HUES48 (cell line): ENCODE data around the gene NDUFB2.

ENCODE experiments used
- H3K27ac ChIP-seq: one replicate; pipeline ENCODE4 v1.7.0; 2013; ENCODE audit warnings: low read depth, low read length, inconsistent platforms
- H3K27me3 ChIP-seq: 2 replicates; pipeline ENCODE4 v1.6.1; 2013; ENCODE audit warnings: mild to moderate bottlenecking, low read length; ENCODE audit not compliant: control insufficient read depth, insufficient read depth
- H3K36me3 ChIP-seq: 2 replicates; pipeline ENCODE4 v1.6.1; 2013; ENCODE audit warnings: low read length; ENCODE audit not compliant: control insufficient read depth, insufficient read depth
- H3K4me1 ChIP-seq: 2 replicates; pipeline ENCODE4 v1.6.1; 2013; ENCODE audit warnings: mild to moderate bottlenecking, low read length; ENCODE audit not compliant: control insufficient read depth, insufficient read depth
- H3K4me3 ChIP-seq: 2 replicates; pipeline ENCODE4 v1.5.1; 2013; ENCODE audit warnings: mild to moderate bottlenecking, low read depth, low read length
- H3K9ac ChIP-seq: 2 replicates; pipeline ENCODE4 v1.6.1; 2013; ENCODE audit warnings: mild to moderate bottlenecking, low read depth, low read length, moderate library complexity
- H3K9me3 ChIP-seq: 2 replicates; pipeline ENCODE4 v1.6.1; 2013; ENCODE audit warnings: low read length; ENCODE audit not compliant: control insufficient read depth, insufficient read depth

The NDUFB2 gene

GRCh38 chr7:140714331-140715040 is 18.0 kb downstream of the NDUFB2 start:
- H3K4me3 ChIP-seq: no peak overlapping the region
- no peaks in the 10 kb centered on the region for H3K27me3 ChIP-seq
- no peaks in the 10 kb centered on the region for H3K36me3 ChIP-seq
- H3K9me3 ChIP-seq: no peaks in the 10 kb centered on the region
- H3K4me1 ChIP-seq: no peaks in the 10 kb centered on the region
- no peak overlapping the region for H3K9ac ChIP-seq
- no peak overlapping the region for H3K27ac ChIP-seq

- no peaks in the 10 kb centered on the region for H3K36me3 ChIP-seq
- H3K4me3 ChIP-seq: no peak overlapping the region
- H3K27me3 ChIP-seq: no peaks in the 10 kb centered on the region
- no peaks in the 10 kb centered on the region for H3K4me1 ChIP-seq
- H3K27ac ChIP-seq: no peak overlapping the region
- no peaks in the 10 kb centered on the region for H3K9me3 ChIP-seq
- H3K9ac ChIP-seq: no peak overlapping the region
These were observed 23.2 kb downstream of the NDUFB2 start for GRCh38 chr7:140719721-140720120.

GRCh38 chr7:140722254-140722653 is 25.7 kb downstream of the NDUFB2 start:
- Histone ChIP-seq H3K9ac (no peak overlapping the region), H3K27me3 (no peaks in the 10 kb centered on the region), H3K4me1 (no peaks in the 10 kb centered on the region), H3K4me3 (no peak overlapping the region), H3K27ac (no peak overlapping the region), H3K9me3 (no peaks in the 10 kb centered on the region), H3K36me3 (no peaks in the 10 kb centered on the region)

GRCh38 chr7:140723006-140723405 is 26.5 kb downstream of the NDUFB2 start:
- Histone ChIP-seq H3K36me3 (no peaks in the 10 kb centered on the region), H3K27ac (no peak overlapping the region), H3K4me1 (no peaks in the 10 kb centered on the region), H3K9ac (no peak overlapping the region), H3K9me3 (no peaks in the 10 kb centered on the region), H3K4me3 (no peak overlapping the region), H3K27me3 (no peaks in the 10 kb centered on the region)

- Histone ChIP-seq H3K27me3 (no peaks in the 10 kb centered on the region), H3K9me3 (no peaks in the 10 kb centered on the region), H3K4me1 (no peaks in the 10 kb centered on the region), H3K36me3 (no peaks in the 10 kb centered on the region), H3K27ac (no peak overlapping the region), H3K4me3 (no peak overlapping the region), H3K9ac (no peak overlapping the region)
These were observed 27.1 kb downstream of the NDUFB2 start for GRCh38 chr7:140723574-140723973.

- Histone ChIP-seq H3K27ac (no peak overlapping the region), H3K27me3 (no peaks in the 10 kb centered on the region), H3K9ac (no peak overlapping the region), H3K9me3 (no peaks in the 10 kb centered on the region), H3K36me3 (no peaks in the 10 kb centered on the region), H3K4me3 (no peak overlapping the region), H3K4me1 (no peaks in the 10 kb centered on the region)
These were observed 28.2 kb downstream of the NDUFB2 start for GRCh38 chr7:140724706-140725105.

- Histone ChIP-seq H3K9me3 (no peaks in the 10 kb centered on the region), H3K4me1 (no peaks in the 10 kb centered on the region), H3K36me3 (no peaks in the 10 kb centered on the region), H3K9ac (no peak overlapping the region), H3K4me3 (no peak overlapping the region), H3K27ac (no peak overlapping the region), H3K27me3 (no peaks in the 10 kb centered on the region)
These were observed 29.8 kb downstream of the NDUFB2 start for GRCh38 chr7:140726281-140726680.

GRCh38 chr7:140732416-140732815 is 35.9 kb downstream of the NDUFB2 start:
- H3K27me3 ChIP-seq: no peaks in the 10 kb centered on the region

GRCh38 chr7:140734096-140734495 is 37.6 kb downstream of the NDUFB2 start:
- no peaks in the 10 kb centered on the region for H3K27me3 ChIP-seq

More at GRCh38 chr7:140732416-140732815, 35.9 kb downstream of the NDUFB2 start:
- H3K9ac ChIP-seq: no peak overlapping the region
- no peaks in the 10 kb centered on the region; the same call in 1 of the 2 replicates for H3K36me3 ChIP-seq
- no peak overlapping the region for H3K4me3 ChIP-seq
- H3K4me1 ChIP-seq: peaks cover 2% of the 10 kb centered on the region; the same call in 1 of the 2 replicates
- no peaks in the 10 kb centered on the region for H3K9me3 ChIP-seq
- no peak overlapping the region for H3K27ac ChIP-seq

GRCh38 chr7:140734729-140735128 is 38.2 kb downstream of the NDUFB2 start:
- H3K27me3 ChIP-seq: no peaks in the 10 kb centered on the region
- peaks cover 2% of the 10 kb centered on the region; the same call in 1 of the 2 replicates for H3K4me1 ChIP-seq
- peaks cover 16% of the 10 kb centered on the region for H3K36me3 ChIP-seq
- H3K4me3 ChIP-seq: no peak overlapping the region
- H3K9ac ChIP-seq: no peak overlapping the region
- H3K9me3 ChIP-seq: no peaks in the 10 kb centered on the region
- no peak overlapping the region for H3K27ac ChIP-seq

More at GRCh38 chr7:140734096-140734495, 37.6 kb downstream of the NDUFB2 start:
- Histone ChIP-seq H3K4me1 (peaks cover 2% of the 10 kb centered on the region; the same call in 1 of the 2 replicates), H3K27ac (no peak overlapping the region), H3K36me3 (peaks cover 9% of the 10 kb centered on the region), H3K9me3 (no peaks in the 10 kb centered on the region), H3K4me3 (no peak overlapping the region), H3K9ac (no peak overlapping the region)

GRCh38 chr7:140738280-140738679 is 41.8 kb downstream of the NDUFB2 start:
- H3K4me1 ChIP-seq: no peaks in the 10 kb centered on the region
- H3K4me3 ChIP-seq: no peak overlapping the region
- no peaks in the 10 kb centered on the region for H3K9me3 ChIP-seq
- H3K27ac ChIP-seq: no peak overlapping the region
- H3K27me3 ChIP-seq: no peaks in the 10 kb centered on the region
- H3K9ac ChIP-seq: no peak overlapping the region
- peaks cover 18% of the 10 kb centered on the region for H3K36me3 ChIP-seq
